HEK293T (cell line): ENCODE results near the gene CFAP70.

Experiments used
- CTCF ChIA-PET: fragments of 350-600 bp; formaldehyde crosslinking; extraction: SDS; loops from one replicate; lab custom pipeline; 2021; ENCODE audit warnings: antibody characterized with exemption, inconsistent platforms; lab: Yijun Ruan, JAX
- POLR2A ChIA-PET: fragments of 350-600 bp; formaldehyde crosslinking; extraction: SDS; loops from one replicate; lab custom pipeline; 2020; ENCODE audit warnings: antibody characterized with exemption, inconsistent platforms; lab: Yijun Ruan, JAX
- DNase-seq: peaks from one replicate; pipeline ENCODE4 v3.0.0; 2012; ENCODE audit warnings: mixed read lengths; ENCODE audit errors: extremely low spot score
- ARNT ChIP-seq: fragments of 450-650 bp; IDR thresholded peaks from 2 replicates; pipeline ENCODE4 v1.6.1; 2017; ENCODE audit warnings: mild to moderate bottlenecking
- BHLHE40 ChIP-seq: fragments of 450-650 bp; IDR thresholded peaks from 2 replicates; pipeline ENCODE4 v1.6.1; 2016; ENCODE audit warnings: mild to moderate bottlenecking, moderate library complexity, borderline replicate concordance
- CTBP1 ChIP-seq: fragments of 450-650 bp; IDR thresholded peaks from 2 replicates; pipeline ENCODE4 v1.6.1; 2016; ENCODE audit warnings: borderline replicate concordance
- ELF4 ChIP-seq: fragments of 450-650 bp; IDR thresholded peaks from 2 replicates; pipeline ENCODE4 v1.6.1; 2017; ENCODE audit warnings: antibody characterized with exemption
- FOXA1 ChIP-seq: fragments of 450-650 bp; IDR thresholded peaks from 2 replicates; pipeline ENCODE4 v1.6.1; 2016; ENCODE audit warnings: mild to moderate bottlenecking
- FOXK2 ChIP-seq: fragments of 450-650 bp; IDR thresholded peaks from 2 replicates; pipeline ENCODE4 v1.6.1; 2016; ENCODE audit warnings: mild to moderate bottlenecking
- FOXM1 ChIP-seq: fragments of 450-650 bp; IDR thresholded peaks from 2 replicates; pipeline ENCODE4 v1.6.1; 2017; ENCODE audit warnings: mild to moderate bottlenecking, borderline replicate concordance
- HDGF ChIP-seq: fragments of 450-650 bp; IDR thresholded peaks from 2 replicates; pipeline ENCODE4 v1.6.1; 2017; ENCODE audit warnings: antibody characterized with exemption, borderline replicate concordance
- L3MBTL2 ChIP-seq: fragments of 450-650 bp; conservative IDR thresholded peaks from 2 replicates; pipeline ENCODE4 v1.6.1; 2016; ENCODE audit warnings: mild to moderate bottlenecking
- LEF1 ChIP-seq: fragments of 450-650 bp; IDR thresholded peaks from 2 replicates; pipeline ENCODE4 v1.6.1; 2017; ENCODE audit warnings: mild to moderate bottlenecking, borderline replicate concordance
- NFRKB ChIP-seq: fragments of 450-650 bp; IDR thresholded peaks from 2 replicates; pipeline ENCODE4 v1.6.1; 2016; ENCODE audit warnings: mild to moderate bottlenecking, moderate library complexity
- PKNOX1 ChIP-seq: fragments of 450-650 bp; IDR thresholded peaks from 2 replicates; pipeline ENCODE4 v1.6.1; 2016
- SP1 ChIP-seq: fragments of 450-650 bp; IDR thresholded peaks from 2 replicates; pipeline ENCODE4 v1.6.1; 2017
- SUZ12 ChIP-seq: fragments of 450-650 bp; IDR thresholded peaks from 2 replicates; pipeline ENCODE4 v1.6.1; 2016; ENCODE audit warnings: mild to moderate bottlenecking
- TARDBP ChIP-seq: fragments of 450-650 bp; IDR thresholded peaks from 2 replicates; pipeline ENCODE4 v1.6.1; 2016
- ZNF384 ChIP-seq: fragments of 450-650 bp; IDR thresholded peaks from 2 replicates; pipeline ENCODE4 v1.6.1; 2016

The CFAP70 gene

GRCh38 chr10:73246646-73247508 is 111.8 kb downstream of the CFAP70 start, which contains the start of gene DNAJC9:
TSS of gene DNAJC9 (minus strand) at chr10:73247255. CDS start at chr10:73247189, 66 bp downstream.
- DNase-seq, result peak; percentile 91
- TF ChIP-seq ARNT (no peak), L3MBTL2 (peak; percentile 71), CTBP1 (peak; percentile 20; the same call in 1 of the 2 replicates), PKNOX1 (peak; percentile 89), ZNF384 (no peak), SUZ12 (no peak), HDGF (no peak), LEF1 (no peak), FOXM1 (no peak), FOXK2 (no peak), TARDBP (no peak), SP1 (no peak), ELF4 (peak; percentile 69; the same call in 1 of the 2 replicates), FOXA1 (no peak), NFRKB (no peak), BHLHE40 (no peak)
- POLR2A ChIA-PET, result interaction anchor here (0.6 to 2.5 kb wide), 36 partner anchors 8 to 1184 kb away, joined by 3 to 33 read pairs (median 4); partner anchors contain the start of genes CFAP70, ECD, FAM149B1 and NUDT13
- CTCF ChIA-PET, result interaction anchor here (1.1 kb wide), 1 partner anchor 88 kb away, joined by 3 read pairs; no protein-coding TSS in a partner anchor

GRCh38 chr10:73246322-73246645 is 112.4 kb downstream of the CFAP70 start:
- no peak for DNase-seq
- POLR2A ChIA-PET, result interaction anchor here (0.7 to 2.5 kb wide), 26 partner anchors 9 to 1183 kb away, joined by 3 to 33 read pairs (median 4); partner anchors contain the start of genes CFAP70, ECD, FAM149B1 and NUDT13
- CTCF ChIA-PET, result interaction anchor here (1.1 kb wide), 1 partner anchor 88 kb away, joined by 3 read pairs; no protein-coding TSS in a partner anchor
- TF ChIP-seq TARDBP (no peak), SUZ12 (no peak), LEF1 (no peak), FOXA1 (no peak), NFRKB (no peak), ELF4 (no peak), L3MBTL2 (no peak), CTBP1 (no peak), ZNF384 (no peak), PKNOX1 (no peak), FOXK2 (no peak), HDGF (no peak), FOXM1 (no peak)

- TF ChIP-seq TARDBP, result no peak
- DNase-seq, result no peak
- CTCF ChIA-PET, result no interaction called here
- POLR2A ChIA-PET, result interaction anchor here (2.1 kb wide), 1 partner anchor 77 kb away, joined by 6 read pairs; the partner anchor contains the start of genes ECD and FAM149B1
Observed at GRCh38 chr10:73244866-73245477, 113.7 kb downstream of the CFAP70 start.

GRCh38 chr10:73239908-73240307 is 118.8 kb downstream of the CFAP70 start:
- TF ChIP-seq TARDBP (no peak), NFRKB (no peak), FOXA1 (no peak), FOXM1 (no peak), BHLHE40 (no peak), L3MBTL2 (no peak), ZNF384 (no peak), LEF1 (no peak), ELF4 (no peak), ARNT (no peak), SUZ12 (no peak)
- CTCF ChIA-PET, result no interaction called here
- DNase-seq, result no peak
- POLR2A ChIA-PET, result interaction anchor here (0.9 kb wide), 1 partner anchor 8 kb away, joined by 3 read pairs; no protein-coding TSS in a partner anchor

- no peak for DNase-seq
- no peak for TF ChIP-seq ARNT
- no peak for TF ChIP-seq FOXM1
- no peak for TF ChIP-seq FOXK2
- no peak for TF ChIP-seq TARDBP
- TF ChIP-seq L3MBTL2, result no peak
- no peak for TF ChIP-seq HDGF
- TF ChIP-seq BHLHE40, result no peak
- TF ChIP-seq SUZ12, result no peak
- no peak for TF ChIP-seq CTBP1
- TF ChIP-seq ELF4, result no peak
- TF ChIP-seq SP1, result no peak
- ChIA-PET CTCF (no interaction called here), POLR2A (interaction anchor here (0.9 to 4.9 kb wide), 2 partner anchors 8 to 13 kb away, joined by 3 to 33 read pairs; partner anchors contain the start of genes DNAJC9 and MRPS16)
Observed at GRCh38 chr10:73238990-73239566, 119.6 kb downstream of the CFAP70 start.

DNA sequence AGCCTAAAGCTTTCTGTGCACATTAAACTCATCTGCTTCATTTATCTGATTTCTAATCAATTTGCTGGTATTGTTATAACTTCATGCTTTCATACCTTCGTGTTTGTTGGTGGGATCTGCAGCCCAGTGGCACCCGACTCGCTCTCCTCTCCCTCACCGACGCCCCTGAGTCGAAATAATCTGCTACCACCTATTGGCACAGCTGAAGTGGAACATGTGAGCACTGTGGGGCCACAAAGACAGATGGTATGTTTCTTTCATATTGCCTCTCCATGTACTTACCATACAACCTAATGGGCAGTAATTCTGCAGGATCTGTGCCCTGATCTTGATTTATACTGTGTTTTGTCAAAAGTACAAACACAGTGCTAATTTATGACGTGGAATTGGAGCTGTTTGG is 124.0 kb downstream of the CFAP70 start:
- DNase-seq, result no peak
- CTCF ChIA-PET, result no interaction called here
- POLR2A ChIA-PET, result interaction anchor here (3.5 to 4.9 kb wide), 2 partner anchors 12 to 13 kb away, joined by 33 read pairs; partner anchors contain the start of gene DNAJC9
- no peak for TF ChIP-seq FOXM1
